Type B pancreatic cell (in vitro differentiated cells): ENCODE measurements around the gene KDM6A. TPM values are rescaled to one million over a fixed set of nuclear protein-coding genes. Genes with fewer than 3 reads are reported as not detected.
"Not testable (repeated sequence)": the region's sequence is repeated elsewhere in the genome, so short reads cannot be mapped to it uniquely, and the experiment has no call there.

Source experiments
- DNase-seq: peaks from one replicate; pipeline ENCODE4 v3.0.0; 2021; ENCODE audit warnings: mixed read lengths; ENCODE audit not compliant: unreplicated experiment; ENCODE audit errors: extremely low spot score
- H3K27ac Mint-ChIP-seq: 2 replicates; pipeline ENCODE4 v1.8.0; 2021; ENCODE audit warnings: mild to moderate bottlenecking, mixed read lengths
- H3K27me3 Mint-ChIP-seq: 2 replicates; pipeline ENCODE4 v1.8.0; 2021; ENCODE audit warnings: mixed read lengths
- H3K36me3 Mint-ChIP-seq: 2 replicates; pipeline ENCODE4 v1.8.0; 2021; ENCODE audit warnings: mixed read lengths
- H3K4me1 Mint-ChIP-seq: one replicate; pipeline ENCODE4 v1.8.0; 2021; ENCODE audit warnings: mixed read lengths; ENCODE audit not compliant: unreplicated experiment
- H3K4me3 Mint-ChIP-seq: 2 replicates; pipeline ENCODE4 v1.8.0; 2021; ENCODE audit warnings: mild to moderate bottlenecking, mixed read lengths
- H3K9me3 Mint-ChIP-seq: 2 replicates; pipeline ENCODE4 v1.8.0; 2021; ENCODE audit warnings: mixed read lengths
- CTCF ChIP-seq: fragments of 200-600 bp; sonication (generic); conservative IDR thresholded peaks from 2 replicates; pipeline ENCODE4 v1.5.0; 2021; ENCODE audit warnings: antibody characterized with exemption, mild to moderate bottlenecking
- long read RNA-seq: library from polyadenylated mRNA; unstranded; transcript quantifications from one replicate; pipeline ENCODE4 v2.0.0, GENCODE V29; 2020
- total RNA-seq: library from RNA; stranded (reverse); gene quantifications from 2 replicates; pipeline ENCODE4 v1.2.1, GENCODE V29; 2021; ENCODE audit warnings: low replicate concordance

Gene KDM6A
- total RNA-seq = 35.2 and 38.1 TPM in 2 replicates
- long read RNA-seq, partial matches to known transcripts = 17 of 31 reads
- long read RNA-seq, other reads (novel, unspliced or antisense) = 14 of 31 reads

GRCh38 chrX:44872821-44873414, at the start of gene KDM6A:
Gene KDM6A (plus strand): TSS chrX:44873188. CDS start chrX:44873552, 364 bp downstream.
- H3K4me3 Mint-ChIP-seq = peak within 1 kb of the TSS; percentile 97
- H3K27me3 Mint-ChIP-seq = no peaks in the 10 kb centered on the region
- no peaks in the 10 kb centered on the region for H3K4me1 Mint-ChIP-seq
- peak within 1 kb of the TSS; percentile 96 for H3K27ac Mint-ChIP-seq
- peak; percentile 94 for DNase-seq
- H3K9me3 Mint-ChIP-seq = no peaks in the 10 kb centered on the region
- H3K36me3 Mint-ChIP-seq = no peaks in the 10 kb centered on the region
- TF ChIP-seq CTCF = no peak

GRCh38 chrX:44823193-44823592, 49.8 kb upstream of the KDM6A start:
- not testable (repeated sequence) for H3K4me3 Mint-ChIP-seq, H3K36me3 Mint-ChIP-seq, DNase-seq, H3K27me3 Mint-ChIP-seq, H3K27ac Mint-ChIP-seq, H3K4me1 Mint-ChIP-seq, H3K9me3 Mint-ChIP-seq

- H3K4me3 Mint-ChIP-seq = no peak overlapping the region
- TF ChIP-seq CTCF = no peak
- H3K27me3 Mint-ChIP-seq = no peaks in the 10 kb centered on the region
- H3K4me1 Mint-ChIP-seq = no peaks in the 10 kb centered on the region
- no peaks in the 10 kb centered on the region for H3K9me3 Mint-ChIP-seq
- H3K36me3 Mint-ChIP-seq = no peaks in the 10 kb centered on the region
- no peak for DNase-seq
- H3K27ac Mint-ChIP-seq = no peak overlapping the region
Measured at GRCh38 chrX:44828008-44828605, 44.9 kb upstream of the KDM6A start.

- H3K27ac Mint-ChIP-seq = no peak overlapping the region
- H3K9me3 Mint-ChIP-seq = peaks cover 6% of the 10 kb centered on the region
- no peak for TF ChIP-seq CTCF
- H3K4me3 Mint-ChIP-seq = no peak overlapping the region
- no peaks in the 10 kb centered on the region for H3K27me3 Mint-ChIP-seq
- H3K4me1 Mint-ChIP-seq = no peaks in the 10 kb centered on the region
- no peaks in the 10 kb centered on the region for H3K36me3 Mint-ChIP-seq
- no peak for DNase-seq
Measured at GRCh38 chrX:44829832-44830231, 43.2 kb upstream of the KDM6A start.

GRCh38 chrX:44842550-44843317, 30.3 kb upstream of the KDM6A start:
- no peak overlapping the region for H3K4me3 Mint-ChIP-seq
- H3K9me3 Mint-ChIP-seq = peaks cover 1% of the 10 kb centered on the region
- no peaks in the 10 kb centered on the region for H3K27me3 Mint-ChIP-seq
- no peak for TF ChIP-seq CTCF
- H3K36me3 Mint-ChIP-seq = no peaks in the 10 kb centered on the region
- no peaks in the 10 kb centered on the region for H3K4me1 Mint-ChIP-seq
- DNase-seq = no peak
- no peak overlapping the region for H3K27ac Mint-ChIP-seq

GRCh38 chrX:44843318-44843702, 29.7 kb upstream of the KDM6A start:
- no peaks in the 10 kb centered on the region for H3K27me3 Mint-ChIP-seq
- H3K36me3 Mint-ChIP-seq = no peaks in the 10 kb centered on the region
- no peak for DNase-seq
- no peaks in the 10 kb centered on the region for H3K4me1 Mint-ChIP-seq
- H3K27ac Mint-ChIP-seq = no peak overlapping the region
- no peak for TF ChIP-seq CTCF
- H3K9me3 Mint-ChIP-seq = peaks cover 5% of the 10 kb centered on the region
- H3K4me3 Mint-ChIP-seq = no peak overlapping the region
